Stimulated activated CD8-positive, alpha-beta memory T cell treated with anti-CD3 and anti-CD28 coated beads, Interleukin-15, amount 100 ng/mL, for 1 hour (primary cell): ENCODE data around the gene IL3RA.
"Not testable (repeated sequence)": the region's sequence is repeated elsewhere in the genome, so short reads cannot be mapped to it uniquely, and the experiment has no call there.

ENCODE experiments used
- DNase-seq: peaks from one replicate; pipeline ENCODE4 v3.0.0-alpha.2; 2020; ENCODE audit warnings: low read depth

The IL3RA gene

GRCh38 chrX:1423215-1423614 is 86.6 kb downstream of the IL3RA start:
- no peak for DNase-seq

GRCh38 chrX:1424147-1424851 is 87.7 kb downstream of the IL3RA start:
- no peak for DNase-seq

- no peak for DNase-seq
Measured at GRCh38 chrX:1425381-1425780, 88.8 kb downstream of the IL3RA start.

GRCh38 chrX:1426321-1426720 is 89.7 kb downstream of the IL3RA start:
- DNase-seq = not testable (repeated sequence)

GRCh38 chrX:1427756-1428155 is 91.2 kb downstream of the IL3RA start:
- DNase-seq = no peak

- no peak for DNase-seq
Measured at GRCh38 chrX:1430451-1430850, 93.9 kb downstream of the IL3RA start.
